ENCODE results near the gene TRPM8.

The TRPM8 gene

DNA sequence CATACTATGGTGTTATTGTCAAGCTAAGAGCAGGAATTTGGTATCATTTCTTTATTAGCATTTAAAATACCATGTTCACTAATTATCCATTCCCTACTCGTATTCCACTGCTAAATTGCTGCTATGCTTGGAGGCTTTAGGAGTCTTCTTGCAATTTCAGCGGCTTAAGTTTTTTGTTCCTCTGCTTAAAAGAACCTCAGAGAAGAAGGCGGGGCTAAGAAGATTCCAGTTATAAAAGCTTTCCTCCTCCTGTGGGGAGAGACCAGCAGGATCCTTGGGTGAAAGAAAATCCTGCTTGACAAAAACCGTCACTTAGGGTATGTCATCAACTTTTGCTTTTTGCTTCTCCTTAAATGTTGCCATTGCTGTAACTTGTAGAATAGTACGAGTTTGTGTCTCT is at the start of gene TRPM8:
Gene TRPM8, plus strand, starts transcription at position 258 of the 400 bp plus-strand sequence. CDS start 9,165 bp downstream, outside the sequence.
- no peak for ATAC-seq

DNA sequence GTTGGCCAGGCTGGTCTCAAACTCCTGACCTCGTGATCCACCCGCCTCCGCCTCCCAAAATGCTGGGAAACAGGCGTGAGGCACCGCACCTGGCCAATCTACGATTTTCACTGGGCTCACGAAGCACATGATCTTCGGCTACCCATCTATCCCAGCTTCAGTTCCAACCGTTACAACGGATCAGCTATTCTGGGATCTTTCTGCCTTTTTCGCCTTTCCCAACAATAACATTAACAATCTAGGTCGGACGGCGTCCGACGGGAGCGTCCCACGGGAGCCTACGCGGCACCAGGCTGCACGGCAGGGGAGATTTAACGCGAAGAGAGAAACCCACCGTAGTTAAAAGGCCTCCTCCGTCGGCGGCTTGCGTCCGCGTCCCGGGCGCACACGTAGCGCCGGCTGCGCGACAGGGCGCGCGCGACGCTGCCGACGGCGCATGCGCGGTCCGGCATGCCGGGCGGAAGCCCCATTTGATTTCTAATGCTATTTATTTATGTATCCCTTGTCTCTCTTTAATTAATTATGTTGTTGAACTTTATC is 49.1 kb upstream of the TRPM8 start, which contains the start of gene MSL3B:
Gene MSL3B, minus strand, starts transcription at position 394 of the 540 bp plus-strand sequence.
- ATAC-seq = no peak
- TF ChIP-seq, protein P1, sequence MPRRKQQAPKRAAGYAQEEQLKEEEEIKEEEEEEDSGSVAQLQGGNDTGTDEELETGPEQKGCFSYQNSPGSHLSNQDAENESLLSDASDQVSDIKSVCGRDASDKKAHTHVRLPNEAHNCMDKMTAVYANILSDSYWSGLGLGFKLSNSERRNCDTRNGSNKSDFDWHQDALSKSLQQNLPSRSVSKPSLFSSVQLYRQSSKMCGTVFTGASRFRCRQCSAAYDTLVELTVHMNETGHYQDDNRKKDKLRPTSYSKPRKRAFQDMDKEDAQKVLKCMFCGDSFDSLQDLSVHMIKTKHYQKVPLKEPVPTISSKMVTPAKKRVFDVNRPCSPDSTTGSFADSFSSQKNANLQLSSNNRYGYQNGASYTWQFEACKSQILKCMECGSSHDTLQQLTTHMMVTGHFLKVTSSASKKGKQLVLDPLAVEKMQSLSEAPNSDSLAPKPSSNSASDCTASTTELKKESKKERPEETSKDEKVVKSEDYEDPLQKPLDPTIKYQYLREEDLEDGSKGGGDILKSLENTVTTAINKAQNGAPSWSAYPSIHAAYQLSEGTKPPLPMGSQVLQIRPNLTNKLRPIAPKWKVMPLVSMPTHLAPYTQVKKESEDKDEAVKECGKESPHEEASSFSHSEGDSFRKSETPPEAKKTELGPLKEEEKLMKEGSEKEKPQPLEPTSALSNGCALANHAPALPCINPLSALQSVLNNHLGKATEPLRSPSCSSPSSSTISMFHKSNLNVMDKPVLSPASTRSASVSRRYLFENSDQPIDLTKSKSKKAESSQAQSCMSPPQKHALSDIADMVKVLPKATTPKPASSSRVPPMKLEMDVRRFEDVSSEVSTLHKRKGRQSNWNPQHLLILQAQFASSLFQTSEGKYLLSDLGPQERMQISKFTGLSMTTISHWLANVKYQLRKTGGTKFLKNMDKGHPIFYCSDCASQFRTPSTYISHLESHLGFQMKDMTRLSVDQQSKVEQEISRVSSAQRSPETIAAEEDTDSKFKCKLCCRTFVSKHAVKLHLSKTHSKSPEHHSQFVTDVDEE (CRISPR knock-in tag; IDR thresholded peaks at IDR 0.05) = no peak
- no peak for TF ChIP-seq RARB (CRISPR knock-in tag; IDR thresholded peaks at IDR 0.05)
- TF ChIP-seq ZFP30 (CRISPR knock-in tag; IDR thresholded peaks at IDR 0.05) = no peak
- TF ChIP-seq OSR1 (CRISPR knock-in tag; IDR thresholded peaks at IDR 0.05) = no peak
- no peak for TF ChIP-seq CSDC2 (CRISPR knock-in tag; IDR thresholded peaks at IDR 0.05)
- TF ChIP-seq SNAI2 (CRISPR knock-in tag; IDR thresholded peaks at IDR 0.05) = no peak
- TF ChIP-seq TCF4 (CRISPR knock-in tag; IDR thresholded peaks at IDR 0.05; ENCODE audit: borderline replicate concordance) = no peak
- no peak for TF ChIP-seq ZNF565 (CRISPR knock-in tag; conservative IDR thresholded peaks at IDR 0.05; ENCODE audit: low read depth)

More for the DNA sequence above, at the start of gene TRPM8:
- TF ChIP-seq ZNF70 (CRISPR knock-in tag; IDR thresholded peaks at IDR 0.05) (no peak), ZC3H10 (CRISPR knock-in tag; IDR thresholded peaks at IDR 0.05) (no peak), ZFP3 (CRISPR knock-in tag; IDR thresholded peaks at IDR 0.05) (no peak), RARB (CRISPR knock-in tag; IDR thresholded peaks at IDR 0.05) (no peak), OSR1 (CRISPR knock-in tag; IDR thresholded peaks at IDR 0.05) (no peak), ZNF8 (CRISPR knock-in tag; IDR thresholded peaks at IDR 0.05) (no peak), ZNF565 (CRISPR knock-in tag; conservative IDR thresholded peaks at IDR 0.05; ENCODE audit: low read depth) (no peak), GLIS3 (CRISPR knock-in tag; IDR thresholded peaks at IDR 0.05) (no peak), BACH2 (CRISPR knock-in tag; IDR thresholded peaks at IDR 0.05; ENCODE audit: borderline replicate concordance) (no peak), TOX (CRISPR knock-in tag; IDR thresholded peaks at IDR 0.05; ENCODE audit: borderline replicate concordance) (no peak), TCF4 (CRISPR knock-in tag; IDR thresholded peaks at IDR 0.05; ENCODE audit: borderline replicate concordance) (no peak), ESRRG (CRISPR knock-in tag; IDR thresholded peaks at IDR 0.05) (no peak), SNAI2 (CRISPR knock-in tag; IDR thresholded peaks at IDR 0.05) (no peak), ZFP30 (CRISPR knock-in tag; IDR thresholded peaks at IDR 0.05) (no peak), PPARA (CRISPR knock-in tag; IDR thresholded peaks at IDR 0.05; ENCODE audit: borderline replicate concordance) (no peak), ISL1 (CRISPR knock-in tag; IDR thresholded peaks at IDR 0.05) (no peak)
- TF ChIP-seq, protein P2, sequence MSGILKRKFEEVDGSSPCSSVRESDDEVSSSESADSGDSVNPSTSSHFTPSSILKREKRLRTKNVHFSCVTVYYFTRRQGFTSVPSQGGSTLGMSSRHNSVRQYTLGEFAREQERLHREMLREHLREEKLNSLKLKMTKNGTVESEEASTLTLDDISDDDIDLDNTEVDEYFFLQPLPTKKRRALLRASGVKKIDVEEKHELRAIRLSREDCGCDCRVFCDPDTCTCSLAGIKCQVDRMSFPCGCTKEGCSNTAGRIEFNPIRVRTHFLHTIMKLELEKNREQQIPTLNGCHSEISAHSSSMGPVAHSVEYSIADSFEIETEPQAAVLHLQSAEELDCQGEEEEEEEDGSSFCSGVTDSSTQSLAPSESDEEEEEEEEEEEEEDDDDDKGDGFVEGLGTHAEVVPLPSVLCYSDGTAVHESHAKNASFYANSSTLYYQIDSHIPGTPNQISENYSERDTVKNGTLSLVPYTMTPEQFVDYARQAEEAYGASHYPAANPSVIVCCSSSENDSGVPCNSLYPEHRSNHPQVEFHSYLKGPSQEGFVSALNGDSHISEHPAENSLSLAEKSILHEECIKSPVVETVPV (CRISPR knock-in tag; IDR thresholded peaks at IDR 0.05) = no peak
- TF ChIP-seq, protein P3, sequence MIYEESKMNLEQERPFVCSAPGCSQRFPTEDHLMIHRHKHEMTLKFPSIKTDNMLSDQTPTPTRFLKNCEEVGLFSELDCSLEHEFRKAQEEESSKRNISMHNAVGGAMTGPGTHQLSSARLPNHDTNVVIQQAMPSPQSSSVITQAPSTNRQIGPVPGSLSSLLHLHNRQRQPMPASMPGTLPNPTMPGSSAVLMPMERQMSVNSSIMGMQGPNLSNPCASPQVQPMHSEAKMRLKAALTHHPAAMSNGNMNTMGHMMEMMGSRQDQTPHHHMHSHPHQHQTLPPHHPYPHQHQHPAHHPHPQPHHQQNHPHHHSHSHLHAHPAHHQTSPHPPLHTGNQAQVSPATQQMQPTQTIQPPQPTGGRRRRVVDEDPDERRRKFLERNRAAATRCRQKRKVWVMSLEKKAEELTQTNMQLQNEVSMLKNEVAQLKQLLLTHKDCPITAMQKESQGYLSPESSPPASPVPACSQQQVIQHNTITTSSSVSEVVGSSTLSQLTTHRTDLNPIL (CRISPR knock-in tag; IDR thresholded peaks at IDR 0.05; ENCODE audit: low read depth) = no peak
- TF ChIP-seq, protein P1 (CRISPR knock-in tag; IDR thresholded peaks at IDR 0.05) = no peak
- TF ChIP-seq, protein P4, sequence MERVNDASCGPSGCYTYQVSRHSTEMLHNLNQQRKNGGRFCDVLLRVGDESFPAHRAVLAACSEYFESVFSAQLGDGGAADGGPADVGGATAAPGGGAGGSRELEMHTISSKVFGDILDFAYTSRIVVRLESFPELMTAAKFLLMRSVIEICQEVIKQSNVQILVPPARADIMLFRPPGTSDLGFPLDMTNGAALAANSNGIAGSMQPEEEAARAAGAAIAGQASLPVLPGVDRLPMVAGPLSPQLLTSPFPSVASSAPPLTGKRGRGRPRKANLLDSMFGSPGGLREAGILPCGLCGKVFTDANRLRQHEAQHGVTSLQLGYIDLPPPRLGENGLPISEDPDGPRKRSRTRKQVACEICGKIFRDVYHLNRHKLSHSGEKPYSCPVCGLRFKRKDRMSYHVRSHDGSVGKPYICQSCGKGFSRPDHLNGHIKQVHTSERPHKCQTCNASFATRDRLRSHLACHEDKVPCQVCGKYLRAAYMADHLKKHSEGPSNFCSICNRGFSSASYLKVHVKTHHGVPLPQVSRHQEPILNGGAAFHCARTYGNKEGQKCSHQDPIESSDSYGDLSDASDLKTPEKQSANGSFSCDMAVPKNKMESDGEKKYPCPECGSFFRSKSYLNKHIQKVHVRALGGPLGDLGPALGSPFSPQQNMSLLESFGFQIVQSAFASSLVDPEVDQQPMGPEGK (CRISPR knock-in tag; IDR thresholded peaks at IDR 0.05; ENCODE audit: borderline replicate concordance) = no peak
